Measurements from ENCODE around the gene LGALS9.
A peak's percentile ranks its signal among the peaks of the same experiment; 100 is the strongest.

Gene LGALS9

DNA sequence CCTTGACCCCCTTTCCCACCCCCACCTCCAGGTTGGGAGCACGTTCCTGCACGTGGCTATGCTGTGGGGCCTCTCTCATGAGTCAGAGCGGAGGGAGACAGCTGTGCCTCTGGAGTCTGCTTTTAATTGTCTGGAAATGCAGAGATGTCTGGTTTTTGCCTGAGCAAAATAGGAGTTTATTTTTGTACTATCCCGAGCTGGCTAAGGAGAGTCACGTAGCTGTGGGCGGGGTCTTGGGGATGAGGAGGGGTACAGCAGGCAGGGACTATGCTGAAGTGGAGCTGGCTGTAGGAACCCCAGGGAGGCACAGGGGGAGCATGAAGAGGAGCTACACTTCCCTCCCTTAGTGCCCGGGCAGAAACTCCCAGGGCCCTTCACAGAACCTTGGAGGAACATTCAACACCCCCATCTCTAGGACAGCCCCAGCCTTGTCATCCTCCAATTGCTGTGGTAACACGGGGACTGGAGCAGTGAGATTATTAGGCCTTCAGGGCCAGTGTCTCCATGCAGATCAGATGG, 44.7 kb upstream of the LGALS9 start:
- no peak overlapping the region for H2BK12ac ChIP-seq (ENCODE audit: low read length)
- H2AK5ac ChIP-seq (ENCODE audit: low read depth, low read length) = no peak overlapping the region
- no peak overlapping the region for H3K4me3 ChIP-seq (ENCODE audit: low read length in 2 of 2)
- H3K27ac ChIP-seq (replicated peaks; ENCODE audit: low read length) = no peak overlapping the region
- no CpG with 5 or more reads among the region's 8 CpGs for WGBS, 2 donors (ENCODE audit: extremely low coverage in 2 of 2, insufficient read length in 2 of 2, insufficient replicate concordance in 1 of 2)
- H2BK120ac ChIP-seq (ENCODE audit: low read depth, low read length) = no peak overlapping the region
- no peak overlapping the region for H2BK15ac ChIP-seq (ENCODE audit: low read length)
- peaks cover 0 to 5% of the 10 kb centered on the region in 2 donors for H3K36me3 ChIP-seq (replicated peaks in 1 of 2; ENCODE audit: control insufficient read depth in 2 of 2, insufficient read depth in 2 of 2, low read length in 2 of 2)
- no peak overlapping the region for H3K9ac ChIP-seq (ENCODE audit: low read depth, low read length, poor library complexity)
- no peak overlapping the region for H4K91ac ChIP-seq (ENCODE audit: low read depth, low read length, poor library complexity)
- no peaks in the 10 kb centered on the region for H3K79me1 ChIP-seq (ENCODE audit: low read depth, low read length)
- H2BK5ac ChIP-seq (ENCODE audit: low read length) = no peak overlapping the region
- H2AFZ ChIP-seq (ENCODE audit: low read length) = no peak overlapping the region
- no peak for DNase-seq (ENCODE audit: low spot score)
- H3K4me1 ChIP-seq (ENCODE audit: control insufficient read depth in 2 of 2, insufficient read depth in 1 of 2, low read depth in 1 of 2, low read length in 2 of 2) = no peaks in the 10 kb centered on the region
- H3K14ac ChIP-seq (ENCODE audit: low read length) = no peak overlapping the region
- no peak overlapping the region for H4K8ac ChIP-seq (ENCODE audit: low read depth, low read length)
- H3K18ac ChIP-seq (ENCODE audit: low read length) = no peak overlapping the region
- no peak overlapping the region for H3K4ac ChIP-seq (ENCODE audit: low read length)
- H3K23ac ChIP-seq (ENCODE audit: low read depth, low read length, poor library complexity) = no peak overlapping the region
- H3K27me3 ChIP-seq (ENCODE audit: control insufficient read depth in 3 of 3, insufficient read depth in 3 of 3, low read depth in 1 of 3, low read length in 3 of 3) = no peaks in the 10 kb centered on the region
- H3K4me2 ChIP-seq (ENCODE audit: insufficient read depth, low read length, poor library complexity, severe bottlenecking) = no peak overlapping the region
- H3K9me3 ChIP-seq (replicated peaks in 1 of 2; ENCODE audit: control insufficient read depth in 2 of 2, insufficient read depth in 1 of 2, low read depth in 1 of 2, low read length in 2 of 2) = no peaks in the 10 kb centered on the region

DNA sequence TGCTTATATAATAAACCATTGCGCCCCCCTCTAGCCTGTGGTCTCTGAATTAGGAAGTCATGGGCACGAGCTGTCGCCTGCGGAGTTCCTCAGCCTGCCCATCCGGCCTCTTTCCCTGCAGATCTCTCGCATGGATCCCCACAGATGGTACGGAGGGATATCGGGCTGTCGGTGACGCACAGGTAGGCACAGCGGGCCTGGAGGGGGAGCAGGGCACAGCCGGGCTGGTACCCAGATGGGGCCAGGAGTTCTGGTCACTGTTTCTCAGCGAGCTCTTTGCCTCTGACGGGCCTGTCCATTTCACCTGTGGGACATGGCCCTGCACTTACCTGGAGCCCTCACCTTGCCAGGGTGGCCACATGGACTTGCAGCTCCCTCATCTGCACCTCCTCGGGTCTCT, 42.6 kb upstream of the LGALS9 start:
- peak overlapping the region; percentile 14 for H3K9ac ChIP-seq (ENCODE audit: low read depth, low read length, poor library complexity)
- no peak overlapping the region for H4K91ac ChIP-seq (ENCODE audit: low read depth, low read length, poor library complexity)
- no peak overlapping the region for H2BK120ac ChIP-seq (ENCODE audit: low read depth, low read length)
- H3K14ac ChIP-seq (ENCODE audit: low read length) = no peak overlapping the region
- no peak overlapping the region for H3K4me2 ChIP-seq (ENCODE audit: insufficient read depth, low read length, poor library complexity, severe bottlenecking)
- H2AFZ ChIP-seq (ENCODE audit: low read length) = no peak overlapping the region
- no peak overlapping the region for H2BK12ac ChIP-seq (ENCODE audit: low read length)
- H3K18ac ChIP-seq (ENCODE audit: low read length) = no peak overlapping the region
- H3K27ac ChIP-seq (replicated peaks; ENCODE audit: low read length) = no peak overlapping the region
- no peak for DNase-seq (ENCODE audit: low spot score)
- H3K27me3 ChIP-seq (ENCODE audit: control insufficient read depth in 3 of 3, insufficient read depth in 3 of 3, low read depth in 1 of 3, low read length in 3 of 3) = no peaks in the 10 kb centered on the region
- no peaks in the 10 kb centered on the region for H3K79me1 ChIP-seq (ENCODE audit: low read depth, low read length)
- H3K9me3 ChIP-seq (replicated peaks in 1 of 2; ENCODE audit: control insufficient read depth in 2 of 2, insufficient read depth in 1 of 2, low read depth in 1 of 2, low read length in 2 of 2) = no peaks in the 10 kb centered on the region
- H3K4me1 ChIP-seq (ENCODE audit: control insufficient read depth in 2 of 2, insufficient read depth in 1 of 2, low read depth in 1 of 2, low read length in 2 of 2) = no peaks in the 10 kb centered on the region
- no peak overlapping the region for H2AK5ac ChIP-seq (ENCODE audit: low read depth, low read length)
- H3K4ac ChIP-seq (ENCODE audit: low read length) = no peak overlapping the region
- H2BK15ac ChIP-seq (ENCODE audit: low read length) = no peak overlapping the region
- no peak overlapping the region for H3K23ac ChIP-seq (ENCODE audit: low read depth, low read length, poor library complexity)
- no peak overlapping the region for H4K8ac ChIP-seq (ENCODE audit: low read depth, low read length)
- peak overlapping the region; percentile 56 for H2BK5ac ChIP-seq (ENCODE audit: low read length)
- no CpG with 5 or more reads among the region's 15 CpGs for WGBS, 2 donors (ENCODE audit: extremely low coverage in 2 of 2, insufficient read length in 2 of 2, insufficient replicate concordance in 1 of 2)
- H3K4me3 ChIP-seq (ENCODE audit: low read length in 2 of 2) = no peak overlapping the region
- H3K36me3 ChIP-seq (replicated peaks in 1 of 2; ENCODE audit: control insufficient read depth in 2 of 2, insufficient read depth in 2 of 2, low read length in 2 of 2) = peaks cover 0 to 5% of the 10 kb centered on the region in 2 donors

DNA sequence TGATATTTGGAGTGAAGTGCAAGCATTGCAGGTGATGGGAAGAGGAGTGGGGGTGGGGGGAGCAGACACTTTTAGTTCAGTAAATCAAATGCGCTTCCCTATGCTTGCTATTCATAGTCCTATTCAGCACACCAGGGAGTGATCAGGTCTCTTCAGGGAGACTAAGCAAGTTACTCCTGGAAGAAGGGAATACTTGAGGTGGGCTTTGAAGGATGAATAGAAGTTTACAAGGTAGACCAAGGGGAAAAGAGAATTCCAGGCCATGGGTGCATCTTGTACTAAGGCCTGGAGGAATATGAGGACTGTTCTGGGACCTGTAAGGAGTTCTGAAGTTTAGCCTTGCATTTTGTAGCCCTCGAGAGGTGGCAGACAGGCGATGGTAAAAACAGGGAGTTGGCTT, 40.1 kb upstream of the LGALS9 start:
- Histone ChIP-seq H3K4ac (ENCODE audit: low read length) (no peak overlapping the region), H3K9me3 (replicated peaks in 1 of 2; ENCODE audit: control insufficient read depth in 2 of 2, insufficient read depth in 1 of 2, low read depth in 1 of 2, low read length in 2 of 2) (no peaks in the 10 kb centered on the region), H3K9ac (ENCODE audit: low read depth, low read length, poor library complexity) (no peak overlapping the region), H3K4me3 (ENCODE audit: low read length in 2 of 2) (no peak overlapping the region), H3K27me3 (ENCODE audit: control insufficient read depth in 3 of 3, insufficient read depth in 3 of 3, low read depth in 1 of 3, low read length in 3 of 3) (no peaks in the 10 kb centered on the region), H2BK15ac (ENCODE audit: low read length) (no peak overlapping the region), H2BK12ac (ENCODE audit: low read length) (no peak overlapping the region), H3K36me3 (replicated peaks in 1 of 2; ENCODE audit: control insufficient read depth in 2 of 2, insufficient read depth in 2 of 2, low read length in 2 of 2) (peaks cover 0 to 6% of the 10 kb centered on the region in 2 donors), H2AK5ac (ENCODE audit: low read depth, low read length) (no peak overlapping the region), H2BK5ac (ENCODE audit: low read length) (no peak overlapping the region), H3K14ac (ENCODE audit: low read length) (no peak overlapping the region), H3K18ac (ENCODE audit: low read length) (no peak overlapping the region), H3K79me1 (ENCODE audit: low read depth, low read length) (no peaks in the 10 kb centered on the region), H3K4me1 (ENCODE audit: control insufficient read depth in 2 of 2, insufficient read depth in 1 of 2, low read depth in 1 of 2, low read length in 2 of 2) (no peaks in the 10 kb centered on the region), H3K27ac (replicated peaks; ENCODE audit: low read length) (no peak overlapping the region), H3K23ac (ENCODE audit: low read depth, low read length, poor library complexity) (no peak overlapping the region), H2BK120ac (ENCODE audit: low read depth, low read length) (no peak overlapping the region), H3K4me2 (ENCODE audit: insufficient read depth, low read length, poor library complexity, severe bottlenecking) (no peak overlapping the region), H4K91ac (ENCODE audit: low read depth, low read length, poor library complexity) (no peak overlapping the region), H2AFZ (ENCODE audit: low read length) (no peak overlapping the region), H4K8ac (ENCODE audit: low read depth, low read length) (no peak overlapping the region)
- DNase-seq (ENCODE audit: low spot score) = no peak
- WGBS, 2 donors (ENCODE audit: extremely low coverage in 2 of 2, insufficient read length in 2 of 2, insufficient replicate concordance in 1 of 2) = no CpG with 5 or more reads among the region's 3 CpGs

- Histone ChIP-seq H3K4ac (ENCODE audit: low read length) (no peak overlapping the region), H2BK5ac (ENCODE audit: low read length) (no peak overlapping the region), H4K8ac (ENCODE audit: low read depth, low read length) (no peak overlapping the region), H3K9me3 (replicated peaks in 1 of 2; ENCODE audit: control insufficient read depth in 2 of 2, insufficient read depth in 1 of 2, low read depth in 1 of 2, low read length in 2 of 2) (no peaks in the 10 kb centered on the region), H3K27me3 (ENCODE audit: control insufficient read depth in 3 of 3, insufficient read depth in 3 of 3, low read depth in 1 of 3, low read length in 3 of 3) (no peaks in the 10 kb centered on the region), H2BK15ac (ENCODE audit: low read length) (no peak overlapping the region), H2AFZ (ENCODE audit: low read length) (no peak overlapping the region), H3K4me2 (ENCODE audit: insufficient read depth, low read length, poor library complexity, severe bottlenecking) (no peak overlapping the region), H4K91ac (ENCODE audit: low read depth, low read length, poor library complexity) (no peak overlapping the region), H3K9ac (ENCODE audit: low read depth, low read length, poor library complexity) (no peak overlapping the region), H2BK120ac (ENCODE audit: low read depth, low read length) (no peak overlapping the region), H2BK12ac (ENCODE audit: low read length) (no peak overlapping the region), H3K18ac (ENCODE audit: low read length) (no peak overlapping the region), H3K27ac (replicated peaks; ENCODE audit: low read length) (no peak overlapping the region), H3K14ac (ENCODE audit: low read length) (no peak overlapping the region), H3K36me3 (replicated peaks in 1 of 2; ENCODE audit: control insufficient read depth in 2 of 2, insufficient read depth in 2 of 2, low read length in 2 of 2) (peaks cover 0 to 5% of the 10 kb centered on the region in 2 donors), H3K4me3 (ENCODE audit: low read length in 2 of 2) (no peak overlapping the region), H3K4me1 (ENCODE audit: control insufficient read depth in 2 of 2, insufficient read depth in 1 of 2, low read depth in 1 of 2, low read length in 2 of 2) (no peaks in the 10 kb centered on the region), H3K23ac (ENCODE audit: low read depth, low read length, poor library complexity) (no peak overlapping the region), H3K79me1 (ENCODE audit: low read depth, low read length) (no peaks in the 10 kb centered on the region), H2AK5ac (ENCODE audit: low read depth, low read length) (no peak overlapping the region)
- no peak for DNase-seq (ENCODE audit: low spot score)
- no CpG with 5 or more reads among the region's 3 CpGs for WGBS, 2 donors (ENCODE audit: extremely low coverage in 2 of 2, insufficient read length in 2 of 2, insufficient replicate concordance in 1 of 2)
Measured at GRCh38 chr17:27591986-27592385, 39.0 kb upstream of the LGALS9 start.
